Osteoblast (primary cell): ENCODE measurements around the gene KRTAP12-3. TPM values are rescaled to one million over a fixed set of nuclear protein-coding genes. Genes with fewer than 3 reads are reported as not detected.

Experiments
- DNase-seq: peaks from one replicate; pipeline ENCODE4 v3.0.0; 2011; ENCODE audit warnings: low spot score, mixed read lengths; ENCODE audit not compliant: insufficient read length; ENCODE audit errors: missing footprints
- H2AFZ ChIP-seq: 2 replicates; pipeline ENCODE4 v1.6.0; 2011; ENCODE audit warnings: mild to moderate bottlenecking, low read length
- H3K27ac ChIP-seq: 2 replicates; pipeline ENCODE4 v1.5.1; 2011; ENCODE audit warnings: mild to moderate bottlenecking, low read depth, low read length, moderate library complexity
- H3K27me3 ChIP-seq: 2 replicates; pipeline ENCODE4 v1.6.0; 2012; ENCODE audit warnings: mild to moderate bottlenecking, control low read depth, inconsistent platforms, low read length, moderate library complexity; ENCODE audit not compliant: insufficient read depth
- H3K36me3 ChIP-seq: 2 replicates; pipeline ENCODE4 v1.5.1; 2011; ENCODE audit warnings: mild to moderate bottlenecking, low read length, control low read depth, moderate library complexity; ENCODE audit not compliant: insufficient read depth
- H3K4me1 ChIP-seq: 2 replicates; pipeline ENCODE4 v1.5.1; 2011; ENCODE audit warnings: mild to moderate bottlenecking, low read length, control low read depth, moderate library complexity; ENCODE audit not compliant: insufficient read depth
- H3K4me2 ChIP-seq: 2 replicates; pipeline ENCODE4 v1.6.0; 2011; ENCODE audit warnings: mild to moderate bottlenecking, low read length; ENCODE audit not compliant: insufficient read depth
- H3K4me3 ChIP-seq: fragments of 200-600 bp; sonication (generic); 3 replicates; pipeline ENCODE4 v1.5.1; 2012; ENCODE audit warnings: mild to moderate bottlenecking, low read length, inconsistent platforms; ENCODE audit not compliant: insufficient read depth
- H3K79me2 ChIP-seq: 2 replicates; pipeline ENCODE4 v1.6.0; 2012; ENCODE audit warnings: mild to moderate bottlenecking, low read length, control low read depth, inconsistent platforms; ENCODE audit not compliant: insufficient read depth
- H3K9me3 ChIP-seq: 2 replicates; pipeline ENCODE4 v1.5.1; 2011; ENCODE audit warnings: low read depth, low read length, control low read depth
- H4K20me1 ChIP-seq: 2 replicates; pipeline ENCODE4 v1.6.0; 2012; ENCODE audit warnings: mild to moderate bottlenecking, low read length, control low read depth; ENCODE audit not compliant: insufficient read depth
- small RNA-seq: library from RNA; depleted of rRNA; stranded (forward); fragments of <200 nt; gene quantifications from one replicate; pipeline ENCODE3, GENCODE V24; 2012
- total RNA-seq: library from RNA; depleted of rRNA; stranded (reverse); fragments of >200 nt; gene quantifications from 2 replicates; pipeline ENCODE4 v1.2.3, GENCODE V29; 2012
- TF ChIP-seq, protein P1 (sequence below): IDR thresholded peaks from 2 replicates; pipeline ENCODE4 v1.5.1; 2011; ENCODE audit warnings: mild to moderate bottlenecking, low read depth, low read length, moderate library complexity; ENCODE audit errors: extremely low read depth

KRTAP12-3 gene
- total RNA-seq, 1 donor: not detected

- Histone ChIP-seq H3K4me2 (no peak overlapping the region), H3K79me2 (no peaks in the 10 kb centered on the region), H3K9me3 (no peaks in the 10 kb centered on the region), H3K27ac (no peak overlapping the region), H3K4me1 (no peaks in the 10 kb centered on the region), H3K36me3 (no peaks in the 10 kb centered on the region), H3K4me3 (no peak overlapping the region), H2AFZ (no peak overlapping the region), H4K20me1 (no peaks in the 10 kb centered on the region), H3K27me3 (peaks cover 66% of the 10 kb centered on the region)
- TF ChIP-seq, protein P1, sequence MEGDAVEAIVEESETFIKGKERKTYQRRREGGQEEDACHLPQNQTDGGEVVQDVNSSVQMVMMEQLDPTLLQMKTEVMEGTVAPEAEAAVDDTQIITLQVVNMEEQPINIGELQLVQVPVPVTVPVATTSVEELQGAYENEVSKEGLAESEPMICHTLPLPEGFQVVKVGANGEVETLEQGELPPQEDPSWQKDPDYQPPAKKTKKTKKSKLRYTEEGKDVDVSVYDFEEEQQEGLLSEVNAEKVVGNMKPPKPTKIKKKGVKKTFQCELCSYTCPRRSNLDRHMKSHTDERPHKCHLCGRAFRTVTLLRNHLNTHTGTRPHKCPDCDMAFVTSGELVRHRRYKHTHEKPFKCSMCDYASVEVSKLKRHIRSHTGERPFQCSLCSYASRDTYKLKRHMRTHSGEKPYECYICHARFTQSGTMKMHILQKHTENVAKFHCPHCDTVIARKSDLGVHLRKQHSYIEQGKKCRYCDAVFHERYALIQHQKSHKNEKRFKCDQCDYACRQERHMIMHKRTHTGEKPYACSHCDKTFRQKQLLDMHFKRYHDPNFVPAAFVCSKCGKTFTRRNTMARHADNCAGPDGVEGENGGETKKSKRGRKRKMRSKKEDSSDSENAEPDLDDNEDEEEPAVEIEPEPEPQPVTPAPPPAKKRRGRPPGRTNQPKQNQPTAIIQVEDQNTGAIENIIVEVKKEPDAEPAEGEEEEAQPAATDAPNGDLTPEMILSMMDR: no peak
- peak; percentile 57 for DNase-seq
These were observed 46.9 kb downstream of the KRTAP12-3 start for GRCh38 chr21:44704636-44705001.

DNA sequence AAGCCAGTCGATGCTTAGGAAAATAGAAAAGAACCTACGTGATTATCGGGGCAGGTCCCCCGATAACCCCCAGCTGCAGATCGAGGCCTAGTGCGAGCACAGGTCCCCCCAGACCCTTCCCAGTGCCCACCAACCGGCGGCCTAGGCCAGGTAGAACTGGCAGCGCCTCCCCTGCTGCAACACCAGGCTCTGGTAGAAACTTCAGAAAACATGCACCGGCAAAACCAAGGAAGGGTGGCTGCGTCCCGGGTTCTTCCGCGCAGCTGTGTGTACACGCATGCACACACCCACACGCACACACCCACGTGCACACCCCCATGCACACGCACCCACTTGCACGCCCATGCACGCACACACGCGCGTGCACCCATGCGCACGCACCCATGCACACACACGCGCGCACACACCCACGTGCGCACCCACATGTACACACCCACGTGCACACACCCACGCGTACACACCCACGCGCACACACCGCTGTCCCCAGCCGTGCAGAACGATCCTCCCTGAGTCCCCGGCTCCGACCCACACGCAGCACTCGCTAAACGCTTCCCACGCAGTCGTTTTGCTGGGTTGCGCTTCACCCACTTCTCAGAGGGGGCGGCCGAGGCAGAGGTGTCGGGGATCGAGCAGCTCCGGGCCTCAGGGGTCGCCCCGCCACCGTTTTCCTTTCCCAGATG is 48.4 kb downstream of the KRTAP12-3 start:
- H4K20me1 ChIP-seq: no peaks in the 10 kb centered on the region
- no peaks in the 10 kb centered on the region for H3K9me3 ChIP-seq
- peaks cover 67% of the 10 kb centered on the region for H3K27me3 ChIP-seq
- H3K4me2 ChIP-seq: no peak overlapping the region
- H3K27ac ChIP-seq: no peak overlapping the region
- no peaks in the 10 kb centered on the region for H3K36me3 ChIP-seq
- H3K4me3 ChIP-seq: no peak overlapping the region
- TF ChIP-seq, protein P1: no peak
- H3K4me1 ChIP-seq: no peaks in the 10 kb centered on the region
- DNase-seq: peak; percentile 74
- no peaks in the 10 kb centered on the region for H3K79me2 ChIP-seq
- no peak overlapping the region for H2AFZ ChIP-seq

DNA sequence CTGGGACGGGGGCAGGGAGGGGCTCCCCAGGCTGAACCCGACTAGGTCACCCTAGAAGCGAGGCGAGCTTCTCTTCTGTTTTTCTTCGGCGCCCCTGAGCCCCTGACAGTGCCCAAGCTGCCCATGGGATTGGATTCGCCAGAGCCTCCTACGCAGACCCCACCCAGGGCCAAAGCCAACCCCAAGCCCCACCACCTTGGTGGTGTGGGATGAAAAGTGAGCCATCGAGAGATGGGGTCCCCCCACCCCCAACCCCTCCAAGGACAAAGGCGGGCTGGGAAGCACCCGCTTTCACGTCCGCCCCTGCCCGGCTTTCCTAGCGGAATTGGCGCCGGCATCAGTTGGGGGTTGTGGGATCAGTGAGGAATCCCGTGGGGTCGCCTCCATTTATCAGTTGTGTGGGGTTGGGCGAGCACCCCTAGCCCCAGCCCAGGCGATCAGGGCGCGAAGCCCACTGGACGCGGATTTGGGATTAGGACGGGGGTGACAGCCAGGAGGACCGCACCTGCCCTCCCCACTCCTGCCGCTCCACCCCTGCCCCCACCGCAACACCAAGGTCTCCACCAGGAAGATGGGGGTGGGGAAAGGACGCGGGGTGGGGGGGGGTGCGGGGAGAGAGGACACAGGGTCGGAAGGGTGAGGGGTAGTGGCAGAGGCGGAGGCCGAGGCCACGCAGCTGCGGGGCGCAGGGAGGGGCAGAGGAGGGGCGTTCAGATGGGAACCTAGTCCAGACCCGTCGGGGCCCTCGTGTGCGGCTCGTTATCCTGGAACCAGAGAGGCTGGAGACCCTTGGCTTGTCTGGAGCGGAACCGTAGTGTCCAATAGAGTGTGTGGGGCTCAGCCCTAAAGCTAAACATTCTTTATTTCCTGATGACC is 49.2 kb downstream of the KRTAP12-3 start:
- H2AFZ ChIP-seq: no peak overlapping the region
- TF ChIP-seq, protein P1: no peak
- no peaks in the 10 kb centered on the region for H3K79me2 ChIP-seq
- no peak for DNase-seq
- H3K9me3 ChIP-seq: no peaks in the 10 kb centered on the region
- H3K27ac ChIP-seq: no peak overlapping the region
- H3K4me1 ChIP-seq: no peaks in the 10 kb centered on the region
- no peaks in the 10 kb centered on the region for H3K36me3 ChIP-seq
- H3K4me2 ChIP-seq: no peak overlapping the region
- no peaks in the 10 kb centered on the region for H4K20me1 ChIP-seq
- peaks cover 67% of the 10 kb centered on the region for H3K27me3 ChIP-seq
- no peak overlapping the region for H3K4me3 ChIP-seq

Small RNAs within 50 kb of the gene (small RNA-seq; reads per million reads assigned to genes)
- gene KRTAP12-6P: not detected

Other genes with a start within 250 kb of the KRTAP12-3 start
- 0.72 and 0.88 TPM in 2 replicates for gene LRRC3, start 202.4 kb upstream of the KRTAP12-3 start, total RNA-seq
- gene KRTAP10-1, start 117.7 kb upstream of the KRTAP12-3 start, total RNA-seq: not detected in 2 replicates
- gene KRTAP10-2, start 106.4 kb upstream of the KRTAP12-3 start, total RNA-seq: not detected in 2 replicates
- not detected in 2 replicates for gene KRTAP10-3, start 99.1 kb upstream of the KRTAP12-3 start, total RNA-seq
- gene KRTAP10-4, start 84.2 kb upstream of the KRTAP12-3 start, total RNA-seq: not detected in 2 replicates
- gene KRTAP10-5, start 77.3 kb upstream of the KRTAP12-3 start, total RNA-seq: not detected in 2 replicates
- not detected in 2 replicates for gene KRTAP10-6, start 65.4 kb upstream of the KRTAP12-3 start, total RNA-seq
- not detected in 2 replicates for gene KRTAP10-7, start 57.3 kb upstream of the KRTAP12-3 start, total RNA-seq
- gene KRTAP10-8, start 45.9 kb upstream of the KRTAP12-3 start, total RNA-seq: not detected in 2 replicates
- not detected in 2 replicates for gene KRTAP10-9, start 30.8 kb upstream of the KRTAP12-3 start, total RNA-seq
- gene KRTAP10-10, start 20.6 kb upstream of the KRTAP12-3 start, total RNA-seq: not detected in 2 replicates
- not detected in 2 replicates for gene KRTAP10-11, start 11.5 kb upstream of the KRTAP12-3 start, total RNA-seq
- gene KRTAP12-4, start 3.3 kb upstream of the KRTAP12-3 start, total RNA-seq: not detected in 2 replicates
- not detected in 2 replicates for gene KRTAP12-2, start 9.0 kb downstream of the KRTAP12-3 start, total RNA-seq
- gene KRTAP12-1, start 24.2 kb downstream of the KRTAP12-3 start, total RNA-seq: not detected in 2 replicates
- gene KRTAP10-12, start 39.2 kb downstream of the KRTAP12-3 start, total RNA-seq: not detected in 2 replicates
- gene TSPEAR, start 53.6 kb downstream of the KRTAP12-3 start, total RNA-seq: not detected in 2 replicates
- gene UBE2G2, start 143.9 kb downstream of the KRTAP12-3 start, total RNA-seq: 75.3 and 94.3 TPM in 2 replicates
- 80.7 and 82.8 TPM in 2 replicates for gene SUMO3, start 160.1 kb downstream of the KRTAP12-3 start, total RNA-seq
- 413 and 480 TPM in 2 replicates for gene PTTG1IP, start 215.8 kb downstream of the KRTAP12-3 start, total RNA-seq